SK-N-SH (cell line): ENCODE results near the gene ATP11A. TPM values are rescaled to one million over a fixed set of nuclear protein-coding genes. Genes with fewer than 3 reads are reported as not detected.

Source experiments
- CTCF ChIA-PET: fragments of 300-600, 350-600 bp; formaldehyde crosslinking; extraction: SDS; loops from one replicate; lab custom pipeline; 2021; lab: Yijun Ruan, JAX
- POLR2A ChIA-PET: fragments of 350-600 bp; sonication (Branson Sonifier 250); formaldehyde crosslinking; extraction: SDS; loops from one replicate; lab custom pipeline; 2020; ENCODE audit warnings: antibody characterized with exemption, inconsistent platforms; lab: Yijun Ruan, JAX
- DNase-seq: peaks from one replicate; pipeline ENCODE4 v3.0.0; 2012
- H2AFZ ChIP-seq: fragments of 200-600 bp; sonication (generic); 2 replicates; pipeline ENCODE4 v1.8.1; 2016; ENCODE audit warnings: antibody characterized with exemption, mild to moderate bottlenecking, low read depth
- H3F3A ChIP-seq: fragments of 200-600 bp; sonication (generic); replicated peaks from 2 replicates; pipeline ENCODE3; 2016; ENCODE audit warnings: antibody characterized with exemption, mild to moderate bottlenecking; ENCODE audit not compliant: insufficient read depth
- H3K27ac ChIP-seq, 2 experiments: fragments of 200-500 bp in 1 of 2; fragments of 200-600 bp in 1 of 2; sonication (Bioruptor generic) in 1 of 2; sonication (generic), shearing (Covaris generic) in 1 of 2; 2 replicates each; pipeline versions ENCODE4 v1.5.1 to v1.6.1; 2014 to 2016; ENCODE audit warnings: low read depth in 2 of 2, inconsistent platforms in 1 of 2, low read length in 1 of 2, mild to moderate bottlenecking in 1 of 2, mixed read lengths in 1 of 2
- H3K27me3 ChIP-seq: fragments of 200-600 bp; sonication (generic), shearing (Covaris generic); 2 replicates; pipeline ENCODE4 v1.6.1; 2016; ENCODE audit warnings: mixed run types; ENCODE audit not compliant: insufficient read depth
- H3K36me3 ChIP-seq, 2 experiments: fragments of 200-500 bp in 1 of 2; fragments of 200-600 bp in 1 of 2; sonication (Bioruptor generic) in 1 of 2; sonication (generic) in 1 of 2; replicated peaks in 1 of 2; 2 replicates each; pipeline versions ENCODE3 to v1.5.1; 2014 to 2016; ENCODE audit warnings: low read length in 1 of 2, mild to moderate bottlenecking in 1 of 2; ENCODE audit not compliant: insufficient read depth in 2 of 2, control insufficient read depth in 1 of 2
- H3K4me1 ChIP-seq, 2 experiments: fragments of 200-500 bp in 1 of 2; fragments of 200-600 bp in 1 of 2; sonication (Bioruptor generic) in 1 of 2; sonication (generic), shearing (Covaris generic) in 1 of 2; 2 replicates each; pipeline versions ENCODE4 v1.5.1 to v1.6.1; 2014 to 2016; ENCODE audit warnings: low read depth in 1 of 2, low read length in 1 of 2, mixed run types in 1 of 2; ENCODE audit not compliant: insufficient read depth in 2 of 2, control insufficient read depth in 1 of 2
- H3K4me2 ChIP-seq: fragments of 200-600 bp; sonication (generic), shearing (Covaris generic); 2 replicates; pipeline ENCODE4 v1.6.1; 2017; ENCODE audit warnings: mixed run types
- H3K4me3 ChIP-seq, 2 experiments: fragments of 200-500 bp in 1 of 2; fragments of 200-600 bp in 1 of 2; sonication (Bioruptor generic) in 1 of 2; sonication (generic), shearing (Covaris generic) in 1 of 2; 2 replicates each; pipeline versions ENCODE4 v1.5.1 to v1.8.1; 2014 to 2016; ENCODE audit warnings: low read depth in 2 of 2, inconsistent platforms in 1 of 2, low read length in 1 of 2, mild to moderate bottlenecking in 1 of 2, mixed read lengths in 1 of 2, moderate library complexity in 1 of 2
- H3K79me2 ChIP-seq: fragments of 200-600 bp; sonication (generic); 2 replicates; pipeline ENCODE4 v1.8.1; 2017; ENCODE audit warnings: mild to moderate bottlenecking; ENCODE audit not compliant: insufficient read depth
- H3K9ac ChIP-seq: fragments of 200-600 bp; sonication (generic); 2 replicates; pipeline ENCODE4 v1.6.1; 2017; ENCODE audit warnings: mixed run types
- H3K9me2 ChIP-seq: fragments of 200-600 bp; sonication (generic); 2 replicates; pipeline ENCODE4 v1.6.1; 2017; ENCODE audit warnings: mixed run types
- H3K9me3 ChIP-seq: fragments of 200-600 bp; sonication (generic); 2 replicates; pipeline ENCODE4 v1.6.1; 2017; ENCODE audit warnings: mixed run types, mild to moderate bottlenecking, moderate library complexity
- H4K20me1 ChIP-seq: fragments of 200-600 bp; sonication (generic); 2 replicates; pipeline ENCODE4 v1.6.1; 2017; ENCODE audit warnings: mild to moderate bottlenecking, mixed run types; ENCODE audit not compliant: insufficient read depth
- CHD2 ChIP-seq: fragments of 150-350 bp; IDR thresholded peaks from 2 replicates; pipeline ENCODE4 v1.6.1; 2018; ENCODE audit warnings: low read length; ENCODE audit not compliant: partially characterized antibody
- CTCF ChIP-seq: fragments of 200-600 bp; sonication (generic); IDR thresholded peaks from 2 replicates; pipeline ENCODE4 v1.6.1; 2017; ENCODE audit warnings: antibody characterized with exemption, mild to moderate bottlenecking, moderate library complexity
- FOSL2 ChIP-seq: IDR thresholded peaks from 2 replicates; pipeline ENCODE4 v1.4.0; 2012; ENCODE audit warnings: low read depth, mild to moderate bottlenecking, moderate library complexity, borderline replicate concordance
- FOXM1 ChIP-seq: IDR thresholded peaks from 2 replicates; pipeline ENCODE4 v1.4.0; 2012; ENCODE audit warnings: low read depth, mild to moderate bottlenecking
- GATA2 ChIP-seq: sonication (generic); formaldehyde crosslinking; IDR thresholded peaks from 2 replicates; pipeline ENCODE4 v1.5.0; 2020; ENCODE audit warnings: mild to moderate bottlenecking, missing genetic modification reagents
- PBX3 ChIP-seq: IDR thresholded peaks from 2 replicates; pipeline ENCODE4; 2012
- POLR2AphosphoS5 ChIP-seq: IDR thresholded peaks from 2 replicates; pipeline ENCODE4 v1.6.1; 2012; ENCODE audit warnings: low read depth, low read length
- RAD21 ChIP-seq: IDR thresholded peaks from 2 replicates; pipeline ENCODE4 v1.6.1; 2012; ENCODE audit warnings: mild to moderate bottlenecking, low read length
- TCF12 ChIP-seq: IDR thresholded peaks from 2 replicates; pipeline ENCODE4 v1.4.0; 2012
- USF2 ChIP-seq: fragments of 150-350 bp; IDR thresholded peaks from 2 replicates; pipeline ENCODE4 v1.6.1; 2017; ENCODE audit warnings: antibody characterized with exemption, low read length, low read depth, borderline replicate concordance
- WGBS: methylation state at CpG from one replicate; pipeline ENCODE4 v1.1.6; 2017; ENCODE audit warnings: low lambda C conversion rate; 5-methylcytosine and 5-hydroxymethylcytosine counted together
- polyA plus RNA-seq, 3 experiments: library from polyadenylated mRNA; depleted of rRNA; stranded (reverse); fragments of >200 nt; gene quantifications; 2 replicates each; pipeline ENCODE4 v1.2.3, GENCODE V29; 2012

ATP11A gene
- polyA plus RNA-seq, 1 of the 3 experiments (the other 2 are of a cell fraction), result 4.1 TPM

GRCh38 chr13:112721198-112722104, 31.6 kb downstream of the ATP11A start:
- 93% methylated on average over 25 of the region's 26 CpGs for WGBS
- H3K36me3 ChIP-seq, result no peaks in the 10 kb centered on the region
- no peak overlapping the region for H3K27ac ChIP-seq
- H4K20me1 ChIP-seq, result no peaks in the 10 kb centered on the region
- POLR2A ChIA-PET, result no interaction called here
- CTCF ChIA-PET, result no interaction called here
- no peak overlapping the region for H3K9ac ChIP-seq
- no peak for DNase-seq
- peaks cover 0 to 13% of the 10 kb centered on the region in 2 experiments; a peak in 2 of 4 replicates for H3K4me1 ChIP-seq
- peaks cover 7% of the 10 kb centered on the region for H3F3A ChIP-seq
- H3K4me3 ChIP-seq, result no peak overlapping the region
- no peaks in the 10 kb centered on the region for H3K27me3 ChIP-seq
- TF ChIP-seq GATA2 (no peak), POLR2AphosphoS5 (no peak), CHD2 (no peak), FOSL2 (no peak), FOXM1 (no peak), CTCF (no peak), TCF12 (no peak), RAD21 (no peak)
- no peaks in the 10 kb centered on the region for H3K9me2 ChIP-seq
- no peaks in the 10 kb centered on the region for H3K9me3 ChIP-seq
- no peak overlapping the region for H2AFZ ChIP-seq
- H3K79me2 ChIP-seq, result no peaks in the 10 kb centered on the region
- no peak overlapping the region for H3K4me2 ChIP-seq

GRCh38 chr13:112722433-112723263, 32.8 kb downstream of the ATP11A start:
- TF ChIP-seq USF2 (no peak), RAD21 (no peak), TCF12 (0 out of 2 replicates have a peak, but pooled peaks have one; percentile 20), PBX3 (peak; percentile 43; the same call in 1 of the 2 replicates)
- TF ChIP-seq, all 33 proteins: peak for 2

More at GRCh38 chr13:112722433-112723263, 32.8 kb downstream of the ATP11A start:
- 41% methylated on average over 19 of the region's 19 CpGs for WGBS
- Histone ChIP-seq H4K20me1 (no peaks in the 10 kb centered on the region), H3K9me3 (no peaks in the 10 kb centered on the region), H3K4me1 (peaks cover 0 to 13% of the 10 kb centered on the region in 2 experiments; a peak in 2 of 4 replicates), H3F3A (peaks cover 7% of the 10 kb centered on the region), H2AFZ (peak overlapping the region; percentile 59), H3K4me3 (no peak overlapping the region), H3K9me2 (no peaks in the 10 kb centered on the region), H3K36me3 (no peaks in the 10 kb centered on the region), H3K9ac (no peak overlapping the region), H3K27me3 (no peaks in the 10 kb centered on the region), H3K4me2 (peak overlapping the region; percentile 60; the same call in 1 of the 2 replicates), H3K79me2 (no peaks in the 10 kb centered on the region), H3K27ac (peak overlapping the region; percentile 44 to 80; a peak in 3 of 4 replicates)
- DNase-seq, result no peak
- ChIA-PET POLR2A (no interaction called here), CTCF (no interaction called here)
